Activated naive CD8-positive, alpha-beta T cell treated with anti-CD3 and anti-CD28 coated beads, Interleukin-2, amount 50 U/mL, for 16 hours (primary cell): ENCODE measurements around the gene RAB3IP.
"Not testable (repeated sequence)": the region's sequence is repeated elsewhere in the genome, so short reads cannot be mapped to it uniquely, and the experiment has no call there.

Experiments
- DNase-seq: peaks from one replicate; pipeline ENCODE4 v3.0.0-alpha.2; 2020; ENCODE audit warnings: low read depth, low spot score

The RAB3IP gene

DNA sequence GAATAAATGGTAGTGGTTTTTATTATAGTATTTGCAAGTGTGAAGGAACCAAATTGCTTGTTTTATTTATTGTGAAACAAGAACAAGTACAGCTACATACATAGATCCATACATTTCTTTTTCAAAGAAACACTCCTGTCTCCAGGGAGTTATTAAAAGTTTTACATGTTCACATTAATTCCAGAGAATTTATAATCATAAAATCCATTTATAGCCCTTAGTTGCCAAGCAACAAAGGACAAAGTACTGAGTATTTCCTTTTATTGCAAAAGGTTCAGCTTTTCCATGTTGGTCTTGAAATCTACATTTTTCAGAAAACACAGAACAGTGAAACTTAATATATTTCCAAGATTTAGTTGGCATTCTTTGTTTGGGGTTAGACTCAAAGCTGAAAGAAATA lies 95.9 kb downstream of the RAB3IP start:
- no peak for DNase-seq

DNA sequence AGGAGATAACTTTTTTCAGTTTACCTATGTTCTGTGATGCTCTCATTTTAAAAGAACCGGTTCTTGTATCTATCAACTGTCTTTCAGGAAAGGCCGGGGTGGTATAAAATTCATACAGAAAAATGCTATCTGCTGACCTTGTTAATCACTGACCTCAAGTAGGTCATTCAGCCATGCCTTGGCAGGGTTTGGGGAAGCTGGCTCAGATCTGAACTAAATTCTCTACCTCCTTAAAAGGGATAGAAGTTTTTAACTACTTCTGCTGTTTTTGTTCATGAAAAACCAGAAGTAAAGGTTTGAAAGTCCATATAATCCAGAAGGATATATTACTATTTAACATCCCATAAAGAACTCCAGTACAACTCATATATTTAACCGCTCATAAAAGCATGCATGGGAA lies 96.4 kb downstream of the RAB3IP start:
- no peak for DNase-seq

DNA sequence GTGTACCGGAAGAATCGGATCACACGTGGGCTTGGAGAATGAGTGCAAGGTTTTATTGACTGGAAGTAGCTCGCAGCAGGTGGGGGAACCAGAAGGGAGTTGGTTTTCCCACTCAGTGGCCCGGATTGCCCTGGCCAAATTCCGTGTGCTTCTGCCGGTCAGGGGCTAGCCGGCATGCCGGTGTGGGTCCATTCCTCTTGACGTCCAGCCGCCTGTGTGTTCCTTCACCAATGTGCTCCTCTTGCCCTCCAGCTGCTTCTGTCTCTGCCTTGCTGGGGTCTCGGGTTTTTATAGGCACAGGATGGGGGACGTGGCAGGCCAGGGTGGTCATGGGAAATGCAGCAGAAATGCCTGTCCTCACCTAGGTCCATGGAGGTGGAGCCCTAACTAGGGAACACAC lies 97.4 kb downstream of the RAB3IP start:
- no peak for DNase-seq

DNA sequence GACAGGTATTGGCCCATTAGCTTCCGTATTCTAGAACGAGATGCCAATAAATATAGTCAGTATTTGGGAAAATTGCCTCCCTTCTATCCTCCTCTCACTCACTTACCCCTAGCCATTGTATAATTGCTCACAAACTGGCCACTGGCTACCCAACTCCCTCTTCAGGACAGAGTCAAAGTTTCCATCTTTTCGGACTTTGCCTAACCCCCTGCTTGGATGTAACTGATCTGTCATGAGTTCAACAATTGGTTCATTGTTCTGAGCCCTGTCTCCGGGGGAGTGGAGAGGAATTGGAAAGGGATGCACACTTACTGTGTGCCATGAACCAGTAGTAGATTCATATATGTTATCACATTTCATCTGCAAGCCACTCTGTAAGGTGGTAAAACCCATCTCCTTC lies 98.5 kb downstream of the RAB3IP start:
- DNase-seq: no peak

DNA sequence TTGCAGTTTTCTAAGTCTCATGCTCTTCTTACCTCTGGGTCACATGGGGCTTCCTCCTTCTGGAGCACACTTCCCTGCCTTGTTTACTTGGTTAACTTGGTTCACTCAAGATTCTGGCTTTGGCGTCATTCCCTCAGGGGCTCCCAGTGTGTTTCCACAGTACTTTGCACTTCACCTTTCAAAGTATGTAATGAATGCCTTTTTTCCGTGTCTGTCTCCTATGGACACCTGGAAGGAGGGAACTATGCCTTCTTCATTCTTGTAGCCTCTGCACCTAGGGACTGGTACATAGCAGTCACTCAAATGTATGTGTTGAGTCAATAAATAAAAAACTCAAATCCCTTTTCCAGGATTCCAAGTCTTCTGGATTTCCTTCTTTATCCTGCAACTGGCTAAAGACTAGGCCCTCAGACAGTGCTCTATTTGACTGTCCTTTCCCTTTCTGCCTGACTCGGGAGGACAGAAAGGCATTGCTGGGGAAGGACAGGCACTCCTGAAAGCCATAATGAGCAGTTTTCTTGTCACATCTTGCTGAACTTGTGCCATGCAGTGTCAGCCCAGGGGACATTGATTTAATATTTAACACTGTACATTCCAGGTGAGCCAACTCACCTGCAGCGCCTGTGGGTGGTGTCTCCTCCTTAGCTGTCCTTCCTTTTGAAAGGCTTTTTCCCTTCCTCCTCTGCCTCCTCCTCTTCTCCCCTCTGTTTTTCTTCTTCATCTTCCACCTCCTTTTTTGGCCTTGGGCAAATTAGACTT lies 99.2 kb downstream of the RAB3IP start:
- no peak for DNase-seq

DNA sequence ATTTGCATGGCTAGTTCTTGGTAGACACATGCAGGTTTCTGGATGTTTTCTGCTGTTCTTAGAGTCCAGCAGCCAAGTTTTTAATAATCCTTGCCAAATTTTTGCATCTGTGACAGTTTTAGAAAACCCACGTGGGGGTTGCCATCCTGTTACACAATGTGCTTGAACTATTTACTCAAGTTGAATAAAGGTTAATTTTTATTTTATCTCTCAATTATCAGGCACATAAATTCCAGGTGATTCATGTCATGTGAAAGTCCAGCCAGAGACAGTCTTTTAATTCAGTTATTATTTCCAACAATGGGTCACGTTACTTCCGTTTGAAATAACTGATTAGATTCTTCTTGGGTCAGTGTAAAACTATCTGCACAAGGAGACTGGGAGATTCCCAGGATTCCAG lies 102.1 kb downstream of the RAB3IP start:
- no peak for DNase-seq

DNA sequence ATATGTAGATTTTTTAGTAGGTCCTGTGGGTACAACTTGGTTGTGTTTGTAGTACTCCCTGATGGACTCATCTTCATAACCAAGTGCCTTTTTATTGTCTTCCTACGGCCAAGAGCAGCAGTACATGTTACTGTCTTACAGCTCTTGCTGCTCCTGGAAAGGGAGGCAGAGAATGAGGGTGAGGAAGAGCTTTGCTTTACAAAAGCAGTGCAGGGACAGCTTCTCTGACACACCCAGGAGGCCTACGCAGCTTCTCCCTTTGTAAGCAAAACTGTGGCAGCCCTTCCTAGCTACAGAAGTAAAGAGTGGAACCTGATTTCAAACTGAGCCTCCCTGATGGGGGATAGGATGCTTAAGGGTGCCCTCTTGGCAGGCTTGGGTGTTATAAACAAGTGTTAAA lies 104.9 kb downstream of the RAB3IP start:
- DNase-seq: no peak

DNA sequence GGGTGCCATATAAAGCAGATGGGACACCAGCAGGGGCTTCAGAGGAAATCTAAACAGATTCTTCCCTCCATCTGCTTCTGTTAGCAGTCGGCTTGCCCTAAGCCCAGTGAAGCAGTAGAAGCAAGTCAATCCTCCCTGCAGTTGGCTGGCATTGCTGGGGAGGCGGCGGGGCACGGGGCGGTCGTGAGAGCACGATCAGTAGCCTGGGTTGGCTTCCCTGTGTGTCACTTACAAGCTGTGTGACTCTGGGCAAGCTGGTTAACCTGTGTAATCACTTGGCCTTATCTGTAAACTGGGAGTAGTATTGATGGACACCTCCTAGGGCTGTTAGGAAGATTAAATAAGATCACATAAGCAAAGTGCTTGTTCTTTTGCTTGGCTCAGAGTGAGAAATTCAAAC lies 105.8 kb downstream of the RAB3IP start:
- DNase-seq: no peak

DNA sequence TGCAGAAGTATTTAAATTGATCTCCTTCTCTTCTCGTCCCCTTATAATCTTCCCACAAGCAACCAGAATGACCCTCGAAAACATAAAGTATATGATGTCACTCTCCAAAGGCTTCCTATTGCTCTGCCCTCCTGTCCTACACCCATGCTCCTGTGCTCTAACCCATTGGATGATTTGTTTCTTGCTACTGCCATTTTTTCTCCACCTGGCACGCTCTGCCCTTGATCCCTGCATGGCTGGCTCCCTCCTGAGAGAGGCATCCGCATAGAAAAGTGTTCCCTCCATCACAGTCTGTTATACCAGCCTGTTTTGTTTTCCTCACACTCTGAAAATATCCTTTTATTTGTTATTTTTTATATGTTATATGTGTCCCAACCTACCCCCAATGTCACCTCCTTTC lies 106.2 kb downstream of the RAB3IP start:
- no peak for DNase-seq

DNA sequence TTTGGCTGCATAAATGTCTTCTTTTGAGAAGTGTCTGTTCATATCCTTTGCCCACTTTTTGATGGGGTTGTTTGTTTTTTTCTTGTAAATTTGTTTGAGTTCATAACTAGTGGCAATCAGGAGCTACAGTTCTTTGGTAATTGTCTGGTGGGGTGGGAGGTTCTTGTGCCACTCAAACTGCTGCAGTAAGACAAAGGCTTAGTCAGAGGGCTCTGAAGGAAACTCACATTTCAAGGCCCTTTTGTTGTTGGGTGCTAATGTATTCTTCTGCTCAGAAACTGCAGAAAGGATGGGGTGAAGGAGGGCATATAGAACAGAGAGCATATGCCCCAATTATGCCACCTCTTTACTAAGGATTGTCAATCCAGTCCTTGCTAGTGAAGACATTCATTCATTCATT lies 108.3 kb downstream of the RAB3IP start:
- DNase-seq: no peak

DNA sequence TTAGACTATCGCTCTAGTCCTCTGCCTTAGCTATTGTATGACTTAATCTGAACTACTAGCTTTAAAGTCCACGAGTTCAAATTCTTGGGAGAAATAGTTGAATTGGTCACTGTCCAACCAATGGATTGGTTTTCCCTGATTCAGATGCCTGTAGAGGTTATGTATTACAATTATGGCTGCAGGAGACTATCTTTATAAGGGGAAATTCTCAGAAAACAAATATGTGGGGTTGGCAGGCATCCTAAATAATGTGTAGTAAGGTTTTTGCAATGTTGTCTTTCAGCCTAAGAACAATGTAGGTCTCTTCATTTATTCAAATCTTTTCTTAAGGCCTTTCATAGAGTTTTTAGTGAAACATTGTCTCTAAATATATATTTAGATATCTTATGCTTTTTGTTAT lies 113.3 kb downstream of the RAB3IP start:
- no peak for DNase-seq

DNA sequence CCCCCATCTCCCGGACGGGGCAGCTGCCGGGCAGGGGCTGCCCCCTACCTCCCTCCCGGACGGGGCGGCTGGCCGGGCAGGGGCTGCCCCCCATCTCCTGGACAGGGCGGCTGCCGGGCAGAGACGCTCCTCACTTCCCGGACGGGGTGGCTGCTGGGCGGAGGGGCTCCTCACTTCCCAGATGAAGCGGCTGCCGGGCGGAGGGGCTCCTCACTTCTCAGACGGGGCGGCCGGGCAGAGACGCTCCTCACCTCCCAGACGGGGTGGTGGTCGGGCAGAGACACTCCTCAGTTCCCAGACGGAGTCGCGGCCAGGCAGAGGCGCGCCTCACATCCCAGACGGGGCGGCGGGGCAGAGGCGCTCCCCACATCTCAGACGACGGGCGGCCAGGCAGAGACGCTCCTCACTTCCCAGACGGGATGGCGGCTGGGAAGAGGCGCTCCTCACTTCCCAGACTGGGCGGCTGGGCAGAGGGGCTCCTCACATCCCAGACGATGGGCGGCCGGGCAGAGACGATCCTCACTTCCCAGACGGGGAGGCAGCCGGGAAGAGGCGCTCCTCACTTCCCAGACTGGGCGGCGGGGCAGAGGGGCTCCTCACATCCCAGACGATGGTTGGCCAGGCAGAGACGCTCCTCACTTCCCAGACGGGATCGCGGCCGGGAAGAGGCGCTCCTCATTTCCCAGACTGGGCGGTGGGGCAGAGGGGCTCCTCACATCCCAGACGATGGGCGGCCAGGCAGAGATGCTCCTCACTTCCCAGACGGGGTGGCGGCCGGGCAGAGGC lies 114.7 kb downstream of the RAB3IP start:
- not testable (repeated sequence) for DNase-seq

DNA sequence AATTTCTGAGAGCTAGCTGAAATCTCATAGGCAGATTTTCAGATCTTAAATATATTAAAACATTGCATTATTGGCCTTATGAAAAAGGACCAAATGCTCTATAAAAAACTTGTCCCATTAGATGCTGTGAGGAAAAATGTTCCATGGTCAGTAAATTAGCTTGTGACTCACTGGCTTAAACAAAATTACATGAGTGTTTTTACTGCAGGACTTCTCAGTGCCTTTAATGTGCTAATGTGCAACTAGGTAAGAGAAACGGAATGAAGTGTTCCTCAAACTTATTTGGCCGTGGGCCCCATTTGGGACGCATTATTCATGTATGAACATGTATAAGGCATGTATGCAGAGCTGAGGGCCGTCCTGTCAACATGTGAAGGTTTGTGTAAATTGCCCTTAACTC lies 128.0 kb downstream of the RAB3IP start:
- DNase-seq: no peak

DNA sequence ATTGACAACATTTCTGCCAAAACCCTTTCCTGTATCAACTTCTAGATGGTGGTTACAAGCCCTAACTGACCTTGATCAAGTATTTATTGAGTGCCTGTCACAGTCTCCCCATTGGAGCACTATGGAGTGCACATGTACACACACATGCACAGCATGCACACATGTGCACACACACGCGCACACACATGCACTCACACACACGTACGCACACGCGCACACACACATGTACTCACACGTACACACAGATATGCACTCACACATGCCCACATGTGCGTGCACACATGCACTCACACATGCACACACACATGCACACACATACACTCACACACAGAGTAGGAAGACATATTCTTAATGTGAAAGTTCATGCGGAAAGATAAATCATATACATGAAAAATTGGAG lies 130.0 kb downstream of the RAB3IP start:
- no peak for DNase-seq

DNA sequence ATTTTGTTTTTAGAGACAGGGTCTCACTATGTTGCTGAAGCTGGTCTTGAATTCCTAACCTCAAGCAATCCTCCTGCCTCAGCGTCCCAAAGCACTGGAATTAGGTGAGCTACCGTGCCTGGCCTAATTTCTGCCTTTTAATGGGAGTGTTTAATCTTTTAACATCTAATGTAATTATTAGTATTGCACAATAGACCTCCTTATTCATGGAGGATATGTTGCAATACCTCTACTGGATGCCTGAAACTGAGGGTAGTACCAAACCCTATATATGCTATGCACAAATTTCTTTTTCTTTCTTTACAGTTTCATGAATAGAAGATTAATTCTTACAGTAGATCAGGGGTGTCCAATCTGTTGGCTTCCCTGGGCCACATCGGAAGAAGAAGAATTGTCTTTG lies 134.1 kb downstream of the RAB3IP start:
- DNase-seq: no peak
